ENCODE results near the gene LSM11. TPM values are rescaled to one million over a fixed set of nuclear protein-coding genes. Genes with fewer than 3 reads are reported as not detected.
"Not testable (repeated sequence)": the region's sequence is repeated elsewhere in the genome, so short reads cannot be mapped to it uniquely, and the experiment has no call there.

The LSM11 gene
- total RNA-seq, 1 donor from 2014 or later = 8.8 TPM

- Mint-ChIP-seq H3K27me3 (ENCODE audit: insufficient read depth) (no peaks in the 10 kb centered on the region), H3K4me3 (no peak overlapping the region), H3K36me3 (ENCODE audit: low read depth) (peaks cover 2% of the 10 kb centered on the region), H3K9me3 (peaks cover 4% of the 10 kb centered on the region), H3K27ac (no peak overlapping the region), H3K4me1 (ENCODE audit: low read depth) (peaks cover 30% of the 10 kb centered on the region)
- no peak for DNase-seq (ENCODE audit: low spot score)
- intact Hi-C loops (cut with micrococcal nuclease) = no loop called here
These were observed 22.4 kb upstream of the LSM11 start for GRCh38 chr5:157721159-157721558.

- H3K4me3 Mint-ChIP-seq; H3K9me3 Mint-ChIP-seq; H3K27ac Mint-ChIP-seq; DNase-seq (ENCODE audit: low spot score); H3K36me3 Mint-ChIP-seq (ENCODE audit: low read depth); H3K27me3 Mint-ChIP-seq (ENCODE audit: insufficient read depth); intact Hi-C loops (cut with micrococcal nuclease): not testable (repeated sequence)
- H3K4me1 Mint-ChIP-seq (ENCODE audit: low read depth) = peaks cover 16% of the 10 kb centered on the region
These were observed 20.6 kb upstream of the LSM11 start for GRCh38 chr5:157722895-157723294.

- intact Hi-C loops (cut with micrococcal nuclease); DNase-seq (ENCODE audit: low spot score); H3K4me3 Mint-ChIP-seq; H3K9me3 Mint-ChIP-seq; H3K27ac Mint-ChIP-seq; H3K36me3 Mint-ChIP-seq (ENCODE audit: low read depth); H3K27me3 Mint-ChIP-seq (ENCODE audit: insufficient read depth): not testable (repeated sequence)
- H3K4me1 Mint-ChIP-seq (ENCODE audit: low read depth) = peaks cover 24% of the 10 kb centered on the region
These were observed 16.9 kb upstream of the LSM11 start for GRCh38 chr5:157726607-157727006.

GRCh38 chr5:157727858-157728257 is 15.7 kb upstream of the LSM11 start:
- H3K36me3 Mint-ChIP-seq (ENCODE audit: low read depth); H3K27ac Mint-ChIP-seq; H3K9me3 Mint-ChIP-seq; H3K27me3 Mint-ChIP-seq (ENCODE audit: insufficient read depth); H3K4me3 Mint-ChIP-seq; intact Hi-C loops (cut with micrococcal nuclease); DNase-seq (ENCODE audit: low spot score): not testable (repeated sequence)
- H3K4me1 Mint-ChIP-seq (ENCODE audit: low read depth) = peaks cover 33% of the 10 kb centered on the region

- no peaks in the 10 kb centered on the region for H3K27me3 Mint-ChIP-seq (ENCODE audit: insufficient read depth)
- DNase-seq (ENCODE audit: low spot score) = no peak
- H3K36me3 Mint-ChIP-seq (ENCODE audit: low read depth) = peaks cover 9% of the 10 kb centered on the region
- no peak overlapping the region for H3K27ac Mint-ChIP-seq
- intact Hi-C loops (cut with micrococcal nuclease) = loop anchor here (2.0 to 5.0 kb wide), 5 partner anchors 159 to 1532 kb away; partner anchors contain the start of genes CYFIP2, MED7 and UBLCP1
- peaks cover 37% of the 10 kb centered on the region for H3K4me1 Mint-ChIP-seq (ENCODE audit: low read depth)
- H3K9me3 Mint-ChIP-seq = peaks cover 4% of the 10 kb centered on the region
- no peak overlapping the region for H3K4me3 Mint-ChIP-seq
These were observed 13.7 kb upstream of the LSM11 start for GRCh38 chr5:157729858-157730257.

- Mint-ChIP-seq H3K4me3 (peak overlapping the region; percentile 88), H3K4me1 (ENCODE audit: low read depth) (peaks cover 37% of the 10 kb centered on the region), H3K27me3 (ENCODE audit: insufficient read depth) (no peaks in the 10 kb centered on the region), H3K9me3 (no peaks in the 10 kb centered on the region), H3K27ac (peak overlapping the region; percentile 97), H3K36me3 (ENCODE audit: low read depth) (peaks cover 12% of the 10 kb centered on the region)
- intact Hi-C loops (cut with micrococcal nuclease) = loop anchor here (1.0 to 5.0 kb wide), 12 partner anchors 12 to 1531 kb away; partner anchors contain the start of genes C5orf52, CLINT1, CYFIP2 and LSM11
- DNase-seq (ENCODE audit: low spot score) = no peak
These were observed 12.6 kb upstream of the LSM11 start for GRCh38 chr5:157730900-157731271.

- intact Hi-C loops (cut with micrococcal nuclease) = loop anchor here (1.0 to 5.0 kb wide), 12 partner anchors 12 to 1531 kb away; partner anchors contain the start of genes C5orf52, CLINT1, CYFIP2 and LSM11
- Mint-ChIP-seq H3K27ac (peak within 1 kb of the TSS; percentile 97), H3K4me3 (peak within 1 kb of the TSS; percentile 88), H3K4me1 (ENCODE audit: low read depth) (peaks cover 37% of the 10 kb centered on the region), H3K27me3 (ENCODE audit: insufficient read depth) (no peaks in the 10 kb centered on the region), H3K9me3 (no peaks in the 10 kb centered on the region), H3K36me3 (ENCODE audit: low read depth) (peaks cover 15% of the 10 kb centered on the region)
- DNase-seq (ENCODE audit: low spot score) = peak; percentile 97
These were observed 12.0 kb upstream of the LSM11 start, which contains the start of gene THG1L for GRCh38 chr5:157731272-157732129. TSS of gene THG1L (plus strand) at chr5:157731420. CDS start at chr5:157731441, 21 bp downstream.

- Mint-ChIP-seq H3K27ac (peak overlapping the region; percentile 23), H3K36me3 (ENCODE audit: low read depth) (peaks cover 17% of the 10 kb centered on the region)
- intact Hi-C loops (cut with micrococcal nuclease) = loop anchor here (5.0 kb wide), 2 partner anchors 465 to 1530 kb away; partner anchors contain the start of genes CYFIP2 and UBLCP1
These were observed 11.4 kb upstream of the LSM11 start for GRCh38 chr5:157732130-157732514.

GRCh38 chr5:157732596-157733262 is 10.8 kb upstream of the LSM11 start:
- no peaks in the 10 kb centered on the region for H3K9me3 Mint-ChIP-seq
- peaks cover 20% of the 10 kb centered on the region for H3K36me3 Mint-ChIP-seq (ENCODE audit: low read depth)
- H3K27me3 Mint-ChIP-seq (ENCODE audit: insufficient read depth) = no peaks in the 10 kb centered on the region
- H3K27ac Mint-ChIP-seq = no peak overlapping the region
- peaks cover 37% of the 10 kb centered on the region for H3K4me1 Mint-ChIP-seq (ENCODE audit: low read depth)
- intact Hi-C loops (cut with micrococcal nuclease) = loop anchor here (5.0 kb wide), 2 partner anchors 465 to 1530 kb away; partner anchors contain the start of genes CYFIP2 and UBLCP1
- peak overlapping the region; percentile 88 for H3K4me3 Mint-ChIP-seq
- no peak for DNase-seq (ENCODE audit: low spot score)

More at GRCh38 chr5:157732130-157732514, 11.4 kb upstream of the LSM11 start:
- no peak for DNase-seq (ENCODE audit: low spot score)
- H3K4me3 Mint-ChIP-seq = peak overlapping the region; percentile 88
- H3K27me3 Mint-ChIP-seq (ENCODE audit: insufficient read depth) = no peaks in the 10 kb centered on the region
- no peaks in the 10 kb centered on the region for H3K9me3 Mint-ChIP-seq
- peaks cover 37% of the 10 kb centered on the region for H3K4me1 Mint-ChIP-seq (ENCODE audit: low read depth)

- DNase-seq (ENCODE audit: low spot score) = no peak
- no peak overlapping the region for H3K27ac Mint-ChIP-seq
- H3K4me3 Mint-ChIP-seq = no peak overlapping the region
- intact Hi-C loops (cut with micrococcal nuclease) = loop anchor here (5.0 kb wide), 2 partner anchors 467 to 1528 kb away; partner anchors contain the start of genes CYFIP2 and UBLCP1
- H3K27me3 Mint-ChIP-seq (ENCODE audit: insufficient read depth) = no peaks in the 10 kb centered on the region
- H3K9me3 Mint-ChIP-seq = no peaks in the 10 kb centered on the region
- H3K4me1 Mint-ChIP-seq (ENCODE audit: low read depth) = peaks cover 34% of the 10 kb centered on the region
- peaks cover 29% of the 10 kb centered on the region for H3K36me3 Mint-ChIP-seq (ENCODE audit: low read depth)
These were observed 9.1 kb upstream of the LSM11 start for GRCh38 chr5:157734436-157734835.

- H3K9me3 Mint-ChIP-seq = no peaks in the 10 kb centered on the region
- peaks cover 25% of the 10 kb centered on the region for H3K4me1 Mint-ChIP-seq (ENCODE audit: low read depth)
- peaks cover 36% of the 10 kb centered on the region for H3K36me3 Mint-ChIP-seq (ENCODE audit: low read depth)
- no peak overlapping the region for H3K27ac Mint-ChIP-seq
- intact Hi-C loops (cut with micrococcal nuclease) = no loop called here
- H3K27me3 Mint-ChIP-seq (ENCODE audit: insufficient read depth) = no peaks in the 10 kb centered on the region
- no peak for DNase-seq (ENCODE audit: low spot score)
- no peak overlapping the region for H3K4me3 Mint-ChIP-seq
These were observed 7.5 kb upstream of the LSM11 start for GRCh38 chr5:157735991-157736390.

- no peak overlapping the region for H3K27ac Mint-ChIP-seq
- H3K36me3 Mint-ChIP-seq (ENCODE audit: low read depth) = peaks cover 32% of the 10 kb centered on the region
- intact Hi-C loops (cut with micrococcal nuclease) = no loop called here
- no peak for DNase-seq (ENCODE audit: low spot score)
- H3K27me3 Mint-ChIP-seq (ENCODE audit: insufficient read depth) = peaks cover 3% of the 10 kb centered on the region
- H3K9me3 Mint-ChIP-seq = no peaks in the 10 kb centered on the region
- H3K4me3 Mint-ChIP-seq = no peak overlapping the region
- peaks cover 20% of the 10 kb centered on the region for H3K4me1 Mint-ChIP-seq (ENCODE audit: low read depth)
These were observed 3.9 kb upstream of the LSM11 start for GRCh38 chr5:157739388-157740228.
